ENCODE measurements around the gene FRMPD1.
"Not testable (repeated sequence)": the region's sequence is repeated elsewhere in the genome, so short reads cannot be mapped to it uniquely, and the experiment has no call there.

DNA sequence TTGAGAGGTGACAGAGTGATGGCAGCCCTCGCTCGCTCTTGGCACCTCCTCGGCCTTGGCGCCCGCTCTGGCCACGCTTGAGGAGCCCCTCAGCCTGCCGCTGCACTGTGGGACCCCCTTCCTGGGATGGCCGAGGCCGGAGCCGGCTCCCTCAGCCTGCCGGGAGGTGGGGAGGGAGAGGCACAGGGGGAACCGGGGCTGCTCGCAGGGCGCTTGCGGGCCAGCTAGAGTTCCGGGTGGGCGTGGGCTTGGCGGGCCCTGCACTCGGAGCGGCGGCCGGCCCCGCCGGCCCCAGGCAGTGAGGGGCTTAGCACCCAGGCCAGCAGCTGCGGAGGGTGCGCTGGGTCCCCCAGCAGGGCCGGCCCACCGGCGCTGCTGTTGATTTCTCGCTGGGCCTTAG lies 101.0 kb downstream of the FRMPD1 start:
- not testable (repeated sequence) for TF ChIP-seq ZNF501 (tag by site-specific recombination; IDR thresholded peaks at IDR 0.05); ZBTB8A (tag by site-specific recombination; IDR thresholded peaks at IDR 0.05); ZNF776 (tag by site-specific recombination; IDR thresholded peaks at IDR 0.05; ENCODE audit: borderline replicate concordance); SETDB1 (IDR thresholded peaks at IDR 0.05; ENCODE audit: insufficient read length, low read length)
- TF ChIP-seq, protein P1, sequence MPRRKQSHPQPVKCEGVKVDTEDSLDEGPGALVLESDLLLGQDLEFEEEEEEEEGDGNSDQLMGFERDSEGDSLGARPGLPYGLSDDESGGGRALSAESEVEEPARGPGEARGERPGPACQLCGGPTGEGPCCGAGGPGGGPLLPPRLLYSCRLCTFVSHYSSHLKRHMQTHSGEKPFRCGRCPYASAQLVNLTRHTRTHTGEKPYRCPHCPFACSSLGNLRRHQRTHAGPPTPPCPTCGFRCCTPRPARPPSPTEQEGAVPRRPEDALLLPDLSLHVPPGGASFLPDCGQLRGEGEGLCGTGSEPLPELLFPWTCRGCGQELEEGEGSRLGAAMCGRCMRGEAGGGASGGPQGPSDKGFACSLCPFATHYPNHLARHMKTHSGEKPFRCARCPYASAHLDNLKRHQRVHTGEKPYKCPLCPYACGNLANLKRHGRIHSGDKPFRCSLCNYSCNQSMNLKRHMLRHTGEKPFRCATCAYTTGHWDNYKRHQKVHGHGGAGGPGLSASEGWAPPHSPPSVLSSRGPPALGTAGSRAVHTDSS (tag by site-specific recombination; IDR thresholded peaks at IDR 0.05) = not testable (repeated sequence)
- TF ChIP-seq, protein P2, sequence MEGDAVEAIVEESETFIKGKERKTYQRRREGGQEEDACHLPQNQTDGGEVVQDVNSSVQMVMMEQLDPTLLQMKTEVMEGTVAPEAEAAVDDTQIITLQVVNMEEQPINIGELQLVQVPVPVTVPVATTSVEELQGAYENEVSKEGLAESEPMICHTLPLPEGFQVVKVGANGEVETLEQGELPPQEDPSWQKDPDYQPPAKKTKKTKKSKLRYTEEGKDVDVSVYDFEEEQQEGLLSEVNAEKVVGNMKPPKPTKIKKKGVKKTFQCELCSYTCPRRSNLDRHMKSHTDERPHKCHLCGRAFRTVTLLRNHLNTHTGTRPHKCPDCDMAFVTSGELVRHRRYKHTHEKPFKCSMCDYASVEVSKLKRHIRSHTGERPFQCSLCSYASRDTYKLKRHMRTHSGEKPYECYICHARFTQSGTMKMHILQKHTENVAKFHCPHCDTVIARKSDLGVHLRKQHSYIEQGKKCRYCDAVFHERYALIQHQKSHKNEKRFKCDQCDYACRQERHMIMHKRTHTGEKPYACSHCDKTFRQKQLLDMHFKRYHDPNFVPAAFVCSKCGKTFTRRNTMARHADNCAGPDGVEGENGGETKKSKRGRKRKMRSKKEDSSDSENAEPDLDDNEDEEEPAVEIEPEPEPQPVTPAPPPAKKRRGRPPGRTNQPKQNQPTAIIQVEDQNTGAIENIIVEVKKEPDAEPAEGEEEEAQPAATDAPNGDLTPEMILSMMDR (tag by site-specific recombination; IDR thresholded peaks at IDR 0.05) = not testable (repeated sequence)

Data from HEK293 (cell line).